Measurements from ENCODE around the gene C17orf58. TPM values are rescaled to one million over a fixed set of nuclear protein-coding genes. Genes with fewer than 3 reads are reported as not detected.

The C17orf58 gene
- total RNA-seq, result 14.2 and 14.8 TPM in 2 replicates

GRCh38 chr17:67996301-67997171 lies at the start of gene C17orf58:
C17orf58 (minus strand) TSS chr17:67996469; CDS start chr17:67996198, 271 bp downstream.

GRCh38 chr17:68035523-68036303 lies 39.4 kb upstream of the C17orf58 start, which contains the start of gene KPNA2:
KPNA2 (plus strand) TSS chr17:68035735; CDS start chr17:68037133, 1,398 bp downstream.

Other genes with a start within 250 kb of the C17orf58 start
- 41.2 and 43.9 TPM in 2 replicates for gene BPTF, start 171.0 kb downstream of the C17orf58 start, total RNA-seq
- 64.7 and 197 TPM in 2 replicates for gene KPNA2, start 39.3 kb upstream of the C17orf58 start, total RNA-seq

All from uterine smooth muscle cell (primary cell).